ENCODE data around the gene TAMALIN.

DNA sequence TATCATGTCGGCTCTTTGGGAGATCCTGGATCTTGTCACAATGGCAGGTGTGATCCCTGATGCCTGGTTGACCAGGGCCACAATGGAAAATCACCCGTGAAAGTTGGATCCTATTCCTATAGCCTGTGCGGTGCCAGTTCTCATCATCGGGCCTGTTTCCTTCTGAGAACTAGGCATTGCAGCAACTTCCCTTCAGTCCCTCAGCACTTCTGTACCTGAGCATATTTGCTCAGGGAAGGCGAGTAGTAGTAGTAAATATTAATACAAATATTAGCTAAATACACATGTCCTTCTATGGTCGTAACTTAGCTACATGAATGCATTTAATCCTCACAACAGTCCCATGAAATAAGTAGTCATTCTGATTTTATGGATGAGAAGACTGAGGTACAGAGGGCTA is 22.1 kb upstream of the TAMALIN start:
- TF ChIP-seq, protein P1, sequence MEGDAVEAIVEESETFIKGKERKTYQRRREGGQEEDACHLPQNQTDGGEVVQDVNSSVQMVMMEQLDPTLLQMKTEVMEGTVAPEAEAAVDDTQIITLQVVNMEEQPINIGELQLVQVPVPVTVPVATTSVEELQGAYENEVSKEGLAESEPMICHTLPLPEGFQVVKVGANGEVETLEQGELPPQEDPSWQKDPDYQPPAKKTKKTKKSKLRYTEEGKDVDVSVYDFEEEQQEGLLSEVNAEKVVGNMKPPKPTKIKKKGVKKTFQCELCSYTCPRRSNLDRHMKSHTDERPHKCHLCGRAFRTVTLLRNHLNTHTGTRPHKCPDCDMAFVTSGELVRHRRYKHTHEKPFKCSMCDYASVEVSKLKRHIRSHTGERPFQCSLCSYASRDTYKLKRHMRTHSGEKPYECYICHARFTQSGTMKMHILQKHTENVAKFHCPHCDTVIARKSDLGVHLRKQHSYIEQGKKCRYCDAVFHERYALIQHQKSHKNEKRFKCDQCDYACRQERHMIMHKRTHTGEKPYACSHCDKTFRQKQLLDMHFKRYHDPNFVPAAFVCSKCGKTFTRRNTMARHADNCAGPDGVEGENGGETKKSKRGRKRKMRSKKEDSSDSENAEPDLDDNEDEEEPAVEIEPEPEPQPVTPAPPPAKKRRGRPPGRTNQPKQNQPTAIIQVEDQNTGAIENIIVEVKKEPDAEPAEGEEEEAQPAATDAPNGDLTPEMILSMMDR (conservative IDR thresholded peaks at IDR 0.05; ENCODE audit: low read depth, low read length) = no peak
- no peak for TF ChIP-seq SMC3 (IDR thresholded peaks at IDR 0.05; ENCODE audit: low read depth, low read length)
- TF ChIP-seq RFX5 (IDR thresholded peaks at IDR 0.05; ENCODE audit: low read depth, low read length) = no peak
- no peak for TF ChIP-seq NFE2L2 (IDR thresholded peaks at IDR 0.05; ENCODE audit: low read depth, low read length)
- TF ChIP-seq RAD21 (IDR thresholded peaks at IDR 0.05; ENCODE audit: low read length) = no peak
- TF ChIP-seq RCOR1 (IDR thresholded peaks at IDR 0.05; ENCODE audit: insufficient replicate concordance, low read length) = no peak
- TF ChIP-seq USF2 (IDR thresholded peaks at IDR 0.05; ENCODE audit: low read depth, low read length) = no peak
- TF ChIP-seq MXI1 (IDR thresholded peaks at IDR 0.05; ENCODE audit: borderline replicate concordance, low read depth, low read length) = no peak
- no peak for TF ChIP-seq POLR2A (IDR thresholded peaks at IDR 0.05; ENCODE audit: low read depth, low read length)
- no peak for TF ChIP-seq FOS (IDR thresholded peaks at IDR 0.05; ENCODE audit: low read depth, low read length)
- no peak for TF ChIP-seq ELK1 (IDR thresholded peaks at IDR 0.05; ENCODE audit: borderline replicate concordance, low read depth, low read length)
- TF ChIP-seq CEBPB (IDR thresholded peaks at IDR 0.05; ENCODE audit: low read depth, low read length) = no peak
